HEK293 (cell line): Measurements from ENCODE around the gene AKAP6.
A peak's percentile ranks its signal among the peaks of the same experiment; 100 is the strongest.

ENCODE experiments used
- CTCF ChIA-PET: fragments of 350-600 bp; formaldehyde crosslinking; extraction: SDS; loops from one replicate; lab custom pipeline; 2021; ENCODE audit warnings: antibody characterized with exemption; lab: Yijun Ruan, JAX
- POLR2A ChIA-PET: fragments of 300-600 bp; formaldehyde crosslinking; extraction: SDS; loops from one replicate; lab custom pipeline; 2020; ENCODE audit warnings: antibody characterized with exemption, inconsistent platforms; lab: Yijun Ruan, JAX
- H3K27ac ChIP-seq: fragments of 200-500 bp; sonication (Bioruptor generic); 2 replicates; pipeline ENCODE4 v1.5.1; 2014; ENCODE audit warnings: low read depth, low read length, control low read depth, inconsistent platforms; ENCODE audit errors: extremely low read depth
- H3K36me3 ChIP-seq, 2 experiments: fragments of 200-500 bp in 1 of 2; sonication (Bioruptor generic) in 1 of 2; 1 replicate in 1 of 2; 2 replicates in 1 of 2; pipeline ENCODE4 v1.5.1; 2014 to 2017; ENCODE audit warnings: inconsistent platforms in 2 of 2, low read length in 2 of 2; ENCODE audit not compliant: control insufficient read depth in 2 of 2, insufficient read depth in 1 of 2
- H3K4me1 ChIP-seq: fragments of 200-500 bp; sonication (Bioruptor generic); 2 replicates; pipeline ENCODE4 v1.5.1; 2014; ENCODE audit warnings: mild to moderate bottlenecking, low read length, inconsistent platforms; ENCODE audit not compliant: control insufficient read depth, insufficient read depth
- H3K4me3 ChIP-seq: 2 replicates; pipeline ENCODE4 v1.5.1; 2011; ENCODE audit warnings: low read depth, mild to moderate bottlenecking, control low read depth, low read length, moderate library complexity
- H3K9me3 ChIP-seq: fragments of 200-500 bp; sonication (Bioruptor generic); 2 replicates; pipeline ENCODE4 v1.5.1; 2014; ENCODE audit warnings: low read depth, low read length, inconsistent platforms; ENCODE audit not compliant: control insufficient read depth, insufficient read depth
- GFI1B ChIP-seq: fragments of 450-650 bp; formaldehyde crosslinking; IDR thresholded peaks from 2 replicates; pipeline ENCODE4 v1.5.1; 2016; ENCODE audit warnings: missing biosample characterization, missing genetic modification characterization
- KLF1 ChIP-seq: fragments of 450-650 bp; formaldehyde crosslinking; IDR thresholded peaks from 2 replicates; pipeline ENCODE4 v1.5.1; 2016; ENCODE audit warnings: missing biosample characterization, missing genetic modification characterization
- MEIS1 ChIP-seq: sonication (generic); formaldehyde crosslinking; IDR thresholded peaks from 2 replicates; pipeline ENCODE4 v1.8.1; 2022; ENCODE audit warnings: missing genetic modification reagents, mild to moderate bottlenecking, borderline replicate concordance
- MYNN ChIP-seq: fragments of 450-650 bp; formaldehyde crosslinking; IDR thresholded peaks from 2 replicates; pipeline ENCODE4 v1.5.1; 2016; ENCODE audit warnings: missing biosample characterization, missing genetic modification characterization, borderline replicate concordance
- REPIN1 ChIP-seq: fragments of 450-650 bp; formaldehyde crosslinking; IDR thresholded peaks from 2 replicates; pipeline ENCODE4 v1.5.1; 2017; ENCODE audit warnings: missing biosample characterization, missing genetic modification characterization, low read depth
- REST ChIP-seq: fragments of 450-650 bp; formaldehyde crosslinking; IDR thresholded peaks from 2 replicates; pipeline ENCODE4 v1.5.1; 2016; ENCODE audit warnings: missing biosample characterization, missing genetic modification characterization
- SCRT1 ChIP-seq: fragments of 450-650 bp; formaldehyde crosslinking; IDR thresholded peaks from 2 replicates; pipeline ENCODE4 v1.5.1; 2016; ENCODE audit warnings: missing biosample characterization, missing genetic modification characterization, borderline replicate concordance
- YY2 ChIP-seq: fragments of 450-650 bp; formaldehyde crosslinking; IDR thresholded peaks from 2 replicates; pipeline ENCODE4 v1.5.1; 2016; ENCODE audit warnings: missing biosample characterization, missing genetic modification characterization
- ZBTB8A ChIP-seq: fragments of 450-650 bp; formaldehyde crosslinking; IDR thresholded peaks from 2 replicates; pipeline ENCODE4 v1.5.1; 2016; ENCODE audit warnings: missing biosample characterization, missing genetic modification characterization
- ZFP41 ChIP-seq: fragments of 450-650 bp; formaldehyde crosslinking; IDR thresholded peaks from 2 replicates; pipeline ENCODE4 v1.5.1; 2016; ENCODE audit warnings: missing biosample characterization, missing genetic modification characterization, borderline replicate concordance
- ZNF132 ChIP-seq: fragments of 450-650 bp; formaldehyde crosslinking; IDR thresholded peaks from 2 replicates; pipeline ENCODE4 v1.5.1; 2017; ENCODE audit warnings: missing biosample characterization, missing genetic modification characterization, borderline replicate concordance
- ZNF140 ChIP-seq: fragments of 450-650 bp; formaldehyde crosslinking; IDR thresholded peaks from 2 replicates; pipeline ENCODE4 v1.5.1; 2016; ENCODE audit warnings: missing biosample characterization, missing genetic modification characterization
- ZNF214 ChIP-seq: fragments of 450-650 bp; formaldehyde crosslinking; IDR thresholded peaks from 2 replicates; pipeline ENCODE4 v1.5.1; 2017; ENCODE audit warnings: missing biosample characterization, mild to moderate bottlenecking, missing genetic modification characterization, borderline replicate concordance
- ZNF37A ChIP-seq: fragments of 450-650 bp; IDR thresholded peaks from 2 replicates; pipeline ENCODE4 v1.5.1; 2018; ENCODE audit warnings: missing biosample characterization, missing genetic modification characterization
- ZNF423 ChIP-seq: fragments of 450-650 bp; formaldehyde crosslinking; IDR thresholded peaks from 2 replicates; pipeline ENCODE4 v1.5.1; 2016; ENCODE audit warnings: missing biosample characterization, missing genetic modification characterization
- ZNF433 ChIP-seq: fragments of 450-650 bp; formaldehyde crosslinking; IDR thresholded peaks from 2 replicates; pipeline ENCODE4 v1.5.1; 2016; ENCODE audit warnings: missing biosample characterization, missing genetic modification characterization, low read depth
- ZNF544 ChIP-seq: fragments of 450-650 bp; formaldehyde crosslinking; IDR thresholded peaks from 2 replicates; pipeline ENCODE4 v1.5.0; 2017; ENCODE audit warnings: missing biosample characterization, missing genetic modification characterization
- ZNF843 ChIP-seq: fragments of 450-650 bp; formaldehyde crosslinking; IDR thresholded peaks from 2 replicates; pipeline ENCODE4 v1.5.1; 2016; ENCODE audit warnings: missing biosample characterization, missing genetic modification characterization
- ZSCAN30 ChIP-seq: fragments of 450-650 bp; IDR thresholded peaks from 2 replicates; pipeline ENCODE4 v1.5.1; 2018; ENCODE audit warnings: missing biosample characterization, mild to moderate bottlenecking, missing genetic modification characterization, moderate library complexity
- TF ChIP-seq, protein P1 (sequence below): fragments of 450-650 bp; formaldehyde crosslinking; IDR thresholded peaks from 2 replicates; pipeline ENCODE4 v1.5.1; 2016; ENCODE audit warnings: missing biosample characterization, missing genetic modification characterization, borderline replicate concordance
- TF ChIP-seq, protein P2 (sequence below): fragments of 450-650 bp; formaldehyde crosslinking; IDR thresholded peaks from 2 replicates; pipeline ENCODE4 v1.5.1; 2016; ENCODE audit warnings: missing biosample characterization, missing genetic modification characterization

The AKAP6 gene

GRCh38 chr14:32339188-32339587, 10.1 kb downstream of the AKAP6 start:
- CTCF ChIA-PET, result interaction anchor here (1.6 kb wide), 1 partner anchor 87 kb away, joined by 3 read pairs; no protein-coding TSS in a partner anchor

DNA sequence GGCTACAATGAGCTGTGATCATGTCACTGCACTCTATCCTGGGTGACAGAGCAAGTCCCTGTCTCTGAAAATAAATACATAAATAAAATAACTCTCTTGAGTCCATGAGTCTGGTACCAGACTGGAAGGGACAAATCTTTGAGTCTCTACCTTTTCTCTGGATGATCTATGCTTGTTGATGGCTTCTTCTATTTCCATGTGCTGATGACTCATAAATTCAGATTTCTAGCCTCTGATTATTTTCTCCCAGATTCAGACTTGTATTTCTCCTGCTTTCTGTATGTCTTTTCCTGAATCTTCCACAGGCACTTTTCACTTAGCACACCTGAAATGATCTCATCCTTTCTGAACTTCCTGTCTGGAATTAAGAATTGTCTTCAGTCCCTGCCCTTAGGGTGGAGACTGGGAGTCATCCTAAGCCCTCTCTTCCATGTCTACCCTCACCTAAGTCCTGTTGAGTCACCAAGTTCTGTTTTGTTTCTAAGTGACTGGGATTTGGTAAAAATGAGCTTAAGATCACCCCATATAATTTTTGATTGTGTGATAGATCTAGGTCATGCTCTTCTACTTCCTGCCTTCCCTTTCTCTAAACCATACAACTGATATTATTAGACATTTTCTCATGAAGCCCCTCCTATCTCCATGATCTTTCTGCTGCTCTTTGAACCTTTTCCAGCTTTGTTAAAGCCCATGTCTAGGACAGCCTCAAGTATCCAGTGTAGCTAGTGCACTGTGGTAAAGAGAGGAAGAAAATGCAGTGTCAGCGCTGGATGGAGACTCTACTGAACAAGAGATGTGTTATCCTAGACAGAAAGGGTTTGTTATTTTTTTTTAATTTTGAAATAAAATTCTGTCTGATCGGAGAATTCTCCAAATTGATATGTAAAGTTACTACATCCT, 13.1 kb downstream of the AKAP6 start:
- H3K4me1 ChIP-seq, result peaks cover 4% of the 10 kb centered on the region
- TF ChIP-seq ZNF843 (tag by site-specific recombination) (no peak), REPIN1 (tag by site-specific recombination) (no peak), GFI1B (tag by site-specific recombination) (peak; percentile 8; the same call in 1 of the 2 replicates)
- TF ChIP-seq, all 188 proteins: peak for 1
- H3K4me3 ChIP-seq, result no peak overlapping the region
- no peaks in the 10 kb centered on the region for H3K36me3 ChIP-seq
- H3K27ac ChIP-seq, result no peak overlapping the region
- H3K9me3 ChIP-seq, result no peaks in the 10 kb centered on the region
- POLR2A ChIA-PET, result interaction anchor here (0.6 kb wide), 1 partner anchor 266 kb away, joined by 3 read pairs; no protein-coding TSS in a partner anchor
- CTCF ChIA-PET, result interaction anchor here (0.7 to 1.3 kb wide), 2 partner anchors 11 to 1621 kb away, joined by 4 to 6 read pairs; no protein-coding TSS in a partner anchor

More at GRCh38 chr14:32339188-32339587, 10.1 kb downstream of the AKAP6 start:
- Histone ChIP-seq H3K4me3 (no peak overlapping the region), H3K36me3 (no peaks in the 10 kb centered on the region), H3K9me3 (no peaks in the 10 kb centered on the region), H3K27ac (no peak overlapping the region), H3K4me1 (peaks cover 4% of the 10 kb centered on the region)
- TF ChIP-seq ZNF214 (no peak), KLF1 (no peak), YY2 (tag by site-specific recombination) (no peak), MEIS1 (no peak), ZBTB8A (tag by site-specific recombination) (no peak), REST (tag by site-specific recombination) (no peak), ZSCAN30 (tag by site-specific recombination) (no peak), ZNF37A (no peak), SCRT1 (no peak)
- TF ChIP-seq, protein P1, sequence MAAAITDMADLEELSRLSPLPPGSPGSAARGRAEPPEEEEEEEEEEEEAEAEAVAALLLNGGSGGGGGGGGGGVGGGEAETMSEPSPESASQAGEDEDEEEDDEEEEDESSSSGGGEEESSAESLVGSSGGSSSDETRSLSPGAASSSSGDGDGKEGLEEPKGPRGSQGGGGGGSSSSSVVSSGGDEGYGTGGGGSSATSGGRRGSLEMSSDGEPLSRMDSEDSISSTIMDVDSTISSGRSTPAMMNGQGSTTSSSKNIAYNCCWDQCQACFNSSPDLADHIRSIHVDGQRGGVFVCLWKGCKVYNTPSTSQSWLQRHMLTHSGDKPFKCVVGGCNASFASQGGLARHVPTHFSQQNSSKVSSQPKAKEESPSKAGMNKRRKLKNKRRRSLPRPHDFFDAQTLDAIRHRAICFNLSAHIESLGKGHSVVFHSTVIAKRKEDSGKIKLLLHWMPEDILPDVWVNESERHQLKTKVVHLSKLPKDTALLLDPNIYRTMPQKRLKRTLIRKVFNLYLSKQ (tag by site-specific recombination), result no peak
- POLR2A ChIA-PET, result no interaction called here

DNA sequence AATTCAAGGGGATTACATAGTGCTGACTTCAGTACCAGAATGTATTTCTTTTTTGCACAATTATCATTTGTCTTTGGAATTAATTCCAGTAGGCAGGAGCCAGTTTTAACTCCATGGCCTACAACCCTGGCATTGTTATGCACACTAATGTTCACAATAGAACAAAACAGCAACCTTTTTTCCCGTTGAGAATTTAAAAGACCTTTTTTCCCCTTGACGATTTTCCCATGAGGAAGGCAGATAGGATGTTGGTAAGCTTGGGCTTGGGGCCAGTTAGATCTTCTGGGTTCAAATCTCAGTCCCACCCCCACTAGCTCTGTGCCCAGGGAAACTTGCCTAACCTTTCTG, 13.7 kb downstream of the AKAP6 start:
- peaks cover 4% of the 10 kb centered on the region for H3K4me1 ChIP-seq
- no peaks in the 10 kb centered on the region for H3K36me3 ChIP-seq
- CTCF ChIA-PET, result interaction anchor here (1.3 kb wide), 1 partner anchor 12 kb away, joined by 6 read pairs; no protein-coding TSS in a partner anchor
- H3K4me3 ChIP-seq, result no peak overlapping the region
- H3K9me3 ChIP-seq, result no peaks in the 10 kb centered on the region
- POLR2A ChIA-PET, result interaction anchor here (0.6 kb wide), 1 partner anchor 267 kb away, joined by 3 read pairs; no protein-coding TSS in a partner anchor
- no peak overlapping the region for H3K27ac ChIP-seq
- TF ChIP-seq, protein P2, sequence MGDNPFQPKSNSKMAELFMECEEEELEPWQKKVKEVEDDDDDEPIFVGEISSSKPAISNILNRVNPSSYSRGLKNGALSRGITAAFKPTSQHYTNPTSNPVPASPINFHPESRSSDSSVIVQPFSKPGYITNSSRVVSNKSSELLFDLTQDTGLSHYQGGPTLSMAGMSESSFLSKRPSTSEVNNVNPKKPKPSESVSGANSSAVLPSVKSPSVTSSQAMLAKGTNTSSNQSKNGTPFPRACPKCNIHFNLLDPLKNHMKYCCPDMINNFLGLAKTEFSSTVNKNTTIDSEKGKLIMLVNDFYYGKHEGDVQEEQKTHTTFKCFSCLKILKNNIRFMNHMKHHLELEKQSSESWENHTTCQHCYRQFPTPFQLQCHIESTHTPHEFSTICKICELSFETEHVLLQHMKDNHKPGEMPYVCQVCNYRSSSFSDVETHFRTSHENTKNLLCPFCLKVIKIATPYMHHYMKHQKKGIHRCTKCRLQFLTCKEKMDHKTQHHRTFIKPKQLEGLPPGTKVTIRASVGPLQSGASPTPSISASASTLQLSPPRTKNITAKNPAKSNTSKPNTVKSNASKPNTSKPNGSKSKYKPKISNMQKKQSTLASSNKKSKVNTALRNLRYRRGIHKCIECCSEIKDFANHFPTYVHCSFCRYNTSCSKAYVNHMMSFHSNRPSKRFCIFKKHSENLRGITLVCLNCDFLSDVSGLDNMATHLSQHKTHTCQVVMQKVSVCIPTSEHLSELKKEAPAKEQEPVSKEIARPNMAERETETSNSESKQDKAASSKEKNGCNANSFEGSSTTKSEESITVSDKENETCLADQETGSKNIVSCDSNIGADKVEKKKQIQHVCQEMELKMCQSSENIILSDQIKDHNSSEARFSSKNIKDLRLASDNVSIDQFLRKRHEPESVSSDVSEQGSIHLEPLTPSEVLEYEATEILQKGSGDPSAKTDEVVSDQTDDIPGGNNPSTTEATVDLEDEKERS (tag by site-specific recombination), result no peak
- TF ChIP-seq ZNF132 (tag by site-specific recombination) (no peak), MYNN (tag by site-specific recombination) (no peak), ZNF433 (tag by site-specific recombination) (no peak), ZNF544 (no peak), ZNF140 (no peak), ZNF423 (tag by site-specific recombination) (no peak), ZBTB8A (tag by site-specific recombination) (no peak), ZFP41 (tag by site-specific recombination) (no peak)
- TF ChIP-seq, protein P1 (tag by site-specific recombination), result no peak
